HepG2 (cell line): ENCODE measurements around the gene ANO10. TPM values are rescaled to one million over a fixed set of nuclear protein-coding genes. Genes with fewer than 3 reads are reported as not detected.

ENCODE experiments used
- ATAC-seq: fragments of 200-7000 bp; cut with Tn5 transposase; 3 replicates; pipeline ENCODE4 v1.9.1; 2020; ENCODE audit warnings: mild to moderate bottlenecking, moderate library complexity
- BruUV-seq: library from RNA; stranded (reverse); fragments of 400-500 nt; replicated peaks from 2 replicates; lab custom pipeline; 2021; lab: Mats Ljungman, UMichigan
- CTCF ChIA-PET: fragments of 300-600 bp; formaldehyde crosslinking; extraction: SDS; loops from one replicate; lab custom pipeline; 2021; ENCODE audit warnings: low total read pairs, inconsistent platforms, low intra/inter-chr PET ratio; lab: Yijun Ruan, JAX
- POLR2A ChIA-PET: fragments of 350-600 bp; sonication (Branson Sonifier 250); formaldehyde crosslinking; loops from one replicate; lab custom pipeline; 2020; ENCODE audit warnings: antibody characterized with exemption, inconsistent platforms; lab: Yijun Ruan, JAX
- DNase-seq: peaks from one replicate; pipeline ENCODE4 v3.0.0-alpha.2; 2015; ENCODE audit warnings: low spot score
- FAIRE-seq: peaks from 3 replicates; lab custom pipeline; 2011; peaks lifted over from hg19 to GRCh38; lab: Jason Lieb, UNC
- H2AFZ ChIP-seq: one replicate; pipeline ENCODE4 v1.6.1; 2011; ENCODE audit warnings: low read length, inconsistent platforms
- H3K27ac ChIP-seq: fragments of 300-600 bp; 3 replicates; pipeline ENCODE4 v1.8.0; 2011; ENCODE audit warnings: mixed run types, mild to moderate bottlenecking, mixed read lengths, low read length, inconsistent platforms; ENCODE audit not compliant: insufficient read depth; ENCODE audit errors: extremely low read length
- H3K27me3 ChIP-seq, 2 experiments: fragments of 200-600 bp in 1 of 2; 2 replicates in 1 of 2; 3 replicates in 1 of 2; pipeline versions ENCODE4 v1.6.0 to v1.8.0; 2011; ENCODE audit warnings: low read length in 2 of 2, mild to moderate bottlenecking in 2 of 2, moderate library complexity in 2 of 2, inconsistent platforms in 1 of 2; ENCODE audit not compliant: insufficient read depth in 2 of 2, control insufficient read depth in 1 of 2
- H3K36me3 ChIP-seq, 2 experiments: fragments of 200-600 bp in 1 of 2; replicated peaks in 1 of 2; 2 replicates in 1 of 2; 3 replicates in 1 of 2; pipeline versions ENCODE4 v1.5.1 to v1.8.0; 2011; ENCODE audit warnings: low read length in 2 of 2, inconsistent platforms in 1 of 2; ENCODE audit not compliant: insufficient read depth in 2 of 2, control insufficient read depth in 1 of 2
- H3K4me1 ChIP-seq: 2 replicates; pipeline ENCODE4 v1.5.1; 2012; ENCODE audit warnings: low read length, inconsistent platforms; ENCODE audit not compliant: insufficient read depth
- H3K4me2 ChIP-seq: 2 replicates; pipeline ENCODE4 v1.6.0; 2011; ENCODE audit warnings: low read depth, low read length, inconsistent platforms
- H3K4me3 ChIP-seq, 3 experiments: fragments of 200-600 bp in 1 of 3; sonication (generic), shearing (Covaris generic) in 1 of 3; replicated peaks in 1 of 3; 2 replicates each; pipeline ENCODE4 v1.5.1; 2011 to 2016; ENCODE audit warnings: low read length in 3 of 3, inconsistent platforms in 2 of 3, low read depth in 2 of 3, mild to moderate bottlenecking in 2 of 3, control low read depth in 1 of 3, mixed read lengths in 1 of 3; ENCODE audit not compliant: insufficient read depth in 1 of 3
- H3K79me2 ChIP-seq: one replicate; pipeline ENCODE4 v1.6.1; 2011; ENCODE audit warnings: low read length, inconsistent platforms; ENCODE audit not compliant: insufficient read depth
- H3K9ac ChIP-seq: 2 replicates; pipeline ENCODE4 v1.6.0; 2011; ENCODE audit warnings: mild to moderate bottlenecking, low read depth, low read length, inconsistent platforms; ENCODE audit not compliant: insufficient read depth
- H3K9me3 ChIP-seq: 2 replicates; pipeline ENCODE4 v1.5.1; 2012; ENCODE audit warnings: mild to moderate bottlenecking, low read length
- H4K20me1 ChIP-seq: 2 replicates; pipeline ENCODE4 v1.6.0; 2011; ENCODE audit warnings: inconsistent platforms, mild to moderate bottlenecking, low read length, moderate library complexity; ENCODE audit not compliant: insufficient read depth
- ATF4 ChIP-seq, 2 experiments: fragments of 450-650 bp in 1 of 2; sonication (generic) in 1 of 2; formaldehyde crosslinking; IDR thresholded peaks; 2 replicates each; pipeline versions ENCODE4 v1.5.0 to v1.8.0; 2020 to 2022; ENCODE audit warnings: mild to moderate bottlenecking in 1 of 2, missing genetic modification reagents in 1 of 2
- CBFB ChIP-seq: sonication (generic); formaldehyde crosslinking; IDR thresholded peaks from 2 replicates; pipeline ENCODE4 v1.4.0; 2020; ENCODE audit warnings: missing genetic modification reagents
- CEBPB ChIP-seq: IDR thresholded peaks from 2 replicates; pipeline ENCODE4 v1.6.1; 2011; ENCODE audit warnings: low read depth, low read length, improper control_type of control experiment, borderline replicate concordance
- SNAPC4 ChIP-seq: sonication (generic); formaldehyde crosslinking; IDR thresholded peaks from 2 replicates; pipeline ENCODE4 v1.4.0; 2020; ENCODE audit warnings: mild to moderate bottlenecking, missing genetic modification reagents
- WGBS: methylation state at CpG from one replicate; pipeline ENCODE4 v1.1.6; 2017; ENCODE audit warnings: low lambda C conversion rate; 5-methylcytosine and 5-hydroxymethylcytosine counted together
- in situ Hi-C: cut with HindIII; loops from 2 replicates; pipeline ENCODE4 v1.10.0; 2017; ENCODE audit warnings: low pct_unique_long_range_greater_than_20kb; ENCODE audit not compliant: extremely low pct_ligation_motif_present
- intact Hi-C: fragments of 100-400 bp; cut with micrococcal nuclease; formaldehyde crosslinking; loops from one replicate; pipeline ENCODE4 v1.10.0; 2022; ENCODE audit not compliant: unreplicated experiment
- polyA plus RNA-seq, 8 experiments: library from polyadenylated mRNA; depleted of rRNA in 3 of 8; stranded (reverse) in 7 of 8; unstranded in 1 of 8; fragments of >200 nt; fragmentation: Illumina TruSeq in 4 of 8; extraction: Trizol in 4 of 8; gene quantifications; 2 replicates each; pipeline versions ENCODE4 v1.2.1 to v1.2.3, GENCODE V29; 2011 to 2016; ENCODE audit warnings: low read depth in 4 of 8, missing spikeins in 1 of 8, mixed read lengths in 1 of 8; ENCODE audit not compliant: insufficient read depth in 1 of 8
- total RNA-seq, 5 experiments: library from RNA; depleted of rRNA; stranded (reverse); fragments of >200 nt; fragmentation: Illumina TruSeq; extraction: Trizol; gene quantifications; 2 replicates each; pipeline ENCODE4 v1.2.3, GENCODE V29; 2016; ENCODE audit warnings: low read depth in 1 of 5

ANO10 gene
- total and polyA plus RNA-seq, 2 of the 13 experiments (the other 11 are each of a cell fraction or from before 2014, with no cell fraction given): 10.4 to 13.1 TPM

GRCh38 chr3:43648957-43649356, 27.1 kb upstream of the ANO10 start (continued):
- TF ChIP-seq CBFB (CRISPR knock-in tag): no peak

GRCh38 chr3:43647331-43648166, 25.7 kb upstream of the ANO10 start:
- CTCF ChIA-PET: no interaction called here
- FAIRE-seq: no peak
- POLR2A ChIA-PET: no interaction called here
- Histone ChIP-seq H3K9me3 (no peaks in the 10 kb centered on the region), H3K79me2 (no peaks in the 10 kb centered on the region), H3K27ac (no peak overlapping the region), H3K4me3 (no peak overlapping the region), H3K36me3 (no peaks in the 10 kb centered on the region), H3K4me1 (peaks cover 14% of the 10 kb centered on the region; the same call in 1 of the 2 replicates)
- intact Hi-C loops: no loop called here
- TF ChIP-seq SNAPC4 (CRISPR knock-in tag) (no peak), ATF4 (CRISPR knock-in tag; IDR thresholded peaks at IDR 0.05) (peak in 1 of 2 experiments; percentile 37; a peak in 1 of 4 replicates), CEBPB (0 out of 2 replicates have a peak, but pooled peaks have one; percentile 27)
- TF ChIP-seq, all 625 proteins: peak for 2
- Histone ChIP-seq H3K27me3 (no peaks in the 10 kb centered on the region), H3K9ac (no peak overlapping the region), H4K20me1 (no peaks in the 10 kb centered on the region), H2AFZ (no peak overlapping the region), H3K4me2 (no peak overlapping the region)
- in situ Hi-C loops: no loop called here
- DNase-seq: no peak
- no TSS peak for BruUV-seq
- no peak for ATAC-seq
- 55% methylated on average over 5 of the region's 6 CpGs for WGBS
